ENCODE measurements around the gene SLCO4C1.

GRCh38 chr5:102314328-102314727 is 18.2 kb upstream of the SLCO4C1 start:
- TF ChIP-seq CTCF (IDR thresholded peaks at IDR 0.05; ENCODE audit: borderline replicate concordance, extremely low read depth, low read length, poor library complexity, severe bottlenecking) (no peak), EZH2 (IDR thresholded peaks at IDR 0.05; ENCODE audit: borderline replicate concordance, low read depth, low read length, severe bottlenecking) (no peak)

All from DND-41 (cell line).